Anterior cingulate cortex (tissue), 58 donors: Measurements from ENCODE around the gene TRAPPC2.
"Not testable (repeated sequence)": the region's sequence is repeated elsewhere in the genome, so short reads cannot be mapped to it uniquely, and the experiment has no call there.

Experiments
- DNase-seq, 58 donors: peaks; one replicate each; lab custom pipeline; 2025; lab: John Stamatoyannopoulos, UW

TRAPPC2 gene

GRCh38 chrX:13750204-13750603, 15.8 kb upstream of the TRAPPC2 start:
- no peak for DNase-seq

GRCh38 chrX:13748486-13748885, 14.1 kb upstream of the TRAPPC2 start:
- no peak for DNase-seq

GRCh38 chrX:13747836-13748235, 13.4 kb upstream of the TRAPPC2 start:
- peak in 10 of 58 donors; percentile 0 to 37 (median 12) for DNase-seq

- no peak for DNase-seq
These were observed 8.2 kb upstream of the TRAPPC2 start for GRCh38 chrX:13742397-13743176.

GRCh38 chrX:13741695-13742094, 7.3 kb upstream of the TRAPPC2 start:
- no peak for DNase-seq

GRCh38 chrX:13733506-13733905, 914 bp downstream of the TRAPPC2 start:
- no peak for DNase-seq

GRCh38 chrX:13732246-13733067, 2.0 kb downstream of the TRAPPC2 start:
- DNase-seq: no peak

GRCh38 chrX:13730523-13730922, 3.9 kb downstream of the TRAPPC2 start:
- DNase-seq: not testable (repeated sequence)

GRCh38 chrX:13726583-13726982, 7.8 kb downstream of the TRAPPC2 start:
- not testable (repeated sequence) for DNase-seq

GRCh38 chrX:13724878-13725277, 9.5 kb downstream of the TRAPPC2 start:
- DNase-seq: peak in 11 of 58 donors; percentile 1 to 27 (median 4)

- peak in 7 of 58 donors; percentile 1 to 18 (median 11) for DNase-seq
These were observed 12.5 kb downstream of the TRAPPC2 start for GRCh38 chrX:13721819-13722519.

- DNase-seq: no peak
These were observed 13.0 kb downstream of the TRAPPC2 start for GRCh38 chrX:13721371-13721770.

- no peak for DNase-seq
These were observed 15.1 kb downstream of the TRAPPC2 start for GRCh38 chrX:13719192-13719856.

GRCh38 chrX:13717700-13718472, 16.5 kb downstream of the TRAPPC2 start:
- DNase-seq: peak in 11 of 58 donors; percentile 0 to 22 (median 5)

- DNase-seq: no peak
These were observed 17.5 kb downstream of the TRAPPC2 start for GRCh38 chrX:13716905-13717304.

- DNase-seq: no peak
These were observed 18.0 kb downstream of the TRAPPC2 start for GRCh38 chrX:13716455-13716854.

- DNase-seq: no peak
These were observed 23.3 kb downstream of the TRAPPC2 start for GRCh38 chrX:13711141-13711540.

- no peak for DNase-seq
These were observed 30.8 kb downstream of the TRAPPC2 start for GRCh38 chrX:13703589-13703988.

GRCh38 chrX:13703135-13703534, 31.3 kb downstream of the TRAPPC2 start:
- no peak for DNase-seq
